GM18951 (cell line): ENCODE data around the gene SNTG2.

Experiments used
- POLR2A ChIP-seq: IDR thresholded peaks from 4 replicates; pipeline ENCODE4 v1.6.1; 2011; ENCODE audit warnings: mild to moderate bottlenecking; ENCODE audit not compliant: insufficient read length, insufficient read depth; ENCODE audit errors: extremely low read depth
- in situ Hi-C: fragments of 300-500 bp; cut with MboI; formaldehyde crosslinking; loops from one replicate; pipeline ENCODE4 v1.12.0; 2022; ENCODE audit warnings: low sequenced_read_pairs, mixed read lengths, inconsistent platforms; ENCODE audit not compliant: unreplicated experiment

The SNTG2 gene

GRCh38 chr2:1305342-1306013, 354.8 kb downstream of the SNTG2 start:
- no peak for TF ChIP-seq POLR2A
- in situ Hi-C loops: no loop called here

GRCh38 chr2:1306014-1306686, 355.5 kb downstream of the SNTG2 start:
- in situ Hi-C loops: no loop called here
- TF ChIP-seq POLR2A: no peak

GRCh38 chr2:1306687-1307516, 356.3 kb downstream of the SNTG2 start:
- TF ChIP-seq POLR2A: no peak
- in situ Hi-C loops: no loop called here

- in situ Hi-C loops: no loop called here
- no peak for TF ChIP-seq POLR2A
Observed at GRCh38 chr2:1307670-1308069, 357.0 kb downstream of the SNTG2 start.

- in situ Hi-C loops: no loop called here
- no peak for TF ChIP-seq POLR2A
Observed at GRCh38 chr2:1308678-1309077, 358.0 kb downstream of the SNTG2 start.

GRCh38 chr2:1309507-1309906, 358.9 kb downstream of the SNTG2 start:
- TF ChIP-seq POLR2A: no peak
- in situ Hi-C loops: no loop called here

GRCh38 chr2:1310202-1310601, 359.6 kb downstream of the SNTG2 start:
- no peak for TF ChIP-seq POLR2A
- in situ Hi-C loops: no loop called here

GRCh38 chr2:1310866-1311265, 360.2 kb downstream of the SNTG2 start:
- TF ChIP-seq POLR2A: no peak
- in situ Hi-C loops: no loop called here

GRCh38 chr2:1313240-1313924, 362.7 kb downstream of the SNTG2 start:
- TF ChIP-seq POLR2A: no peak
- in situ Hi-C loops: no loop called here

- in situ Hi-C loops: no loop called here
- no peak for TF ChIP-seq POLR2A
Observed at GRCh38 chr2:1314254-1314653, 363.6 kb downstream of the SNTG2 start.

- in situ Hi-C loops: no loop called here
- no peak for TF ChIP-seq POLR2A
Observed at GRCh38 chr2:1318366-1319009, 367.8 kb downstream of the SNTG2 start.

GRCh38 chr2:1319393-1319792, 368.7 kb downstream of the SNTG2 start:
- in situ Hi-C loops: no loop called here

GRCh38 chr2:1321321-1321720, 370.7 kb downstream of the SNTG2 start:
- in situ Hi-C loops: no loop called here
- no peak for TF ChIP-seq POLR2A

More at GRCh38 chr2:1319393-1319792, 368.7 kb downstream of the SNTG2 start:
- TF ChIP-seq POLR2A: no peak

- in situ Hi-C loops: no loop called here
- no peak for TF ChIP-seq POLR2A
Observed at GRCh38 chr2:1324884-1325283, 374.2 kb downstream of the SNTG2 start.
